GM18867 (cell line): ENCODE data around the gene NPAS3.

ENCODE experiments used
- ATAC-seq: cut with Tn5 transposase; IDR thresholded peaks from one replicate; pipeline ENCODE4 v1.9.1; 2021; ENCODE audit warnings: mild to moderate bottlenecking, moderate library complexity; ENCODE audit not compliant: unreplicated experiment

Gene NPAS3

DNA sequence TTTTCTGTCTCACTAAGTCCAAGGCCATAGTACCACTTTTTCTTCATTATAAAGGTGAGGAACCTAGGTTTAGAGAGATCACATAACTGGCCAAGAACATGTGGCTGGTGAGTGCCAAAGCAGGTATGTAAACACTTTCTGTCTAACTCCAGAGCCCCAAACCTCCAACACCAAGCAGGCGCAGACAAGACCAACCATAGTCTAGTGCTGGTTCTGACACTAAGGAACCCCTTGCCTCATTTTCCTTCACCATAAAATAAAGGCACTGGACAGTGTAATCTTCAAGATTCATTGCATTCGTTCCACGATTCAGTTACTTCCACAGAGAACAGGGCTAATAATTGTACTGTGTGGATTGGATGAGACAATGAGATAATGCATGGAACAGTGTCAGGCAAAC, 71.0 kb downstream of the NPAS3 start:
- ATAC-seq = no peak

GRCh38 chr14:33010495-33010894, 71.8 kb downstream of the NPAS3 start:
- ATAC-seq = no peak

- no peak for ATAC-seq
Measured at GRCh38 chr14:33014710-33015109, 76.0 kb downstream of the NPAS3 start.

GRCh38 chr14:33016613-33017012, 77.9 kb downstream of the NPAS3 start:
- no peak for ATAC-seq

- no peak for ATAC-seq
Measured at GRCh38 chr14:33017016-33017415, 78.3 kb downstream of the NPAS3 start.

DNA sequence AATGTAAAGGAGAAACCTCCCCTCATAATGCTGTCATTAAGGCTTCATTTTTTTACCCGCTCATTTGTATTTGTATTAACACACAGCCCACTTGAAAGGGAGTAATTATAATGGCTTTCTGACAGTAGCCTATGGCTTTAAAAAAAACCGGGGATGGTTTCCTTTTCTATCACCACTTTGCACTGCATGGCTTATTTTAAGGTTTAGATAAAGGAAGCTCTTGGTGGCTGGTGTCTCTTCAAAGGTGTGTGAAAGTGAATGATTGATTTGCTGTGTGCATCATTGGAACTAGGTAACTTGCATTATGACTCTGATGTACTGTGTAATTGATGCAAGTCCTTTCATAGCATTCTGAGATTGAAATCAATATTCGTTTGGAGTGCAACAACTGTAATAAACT, 80.7 kb downstream of the NPAS3 start:
- peak; percentile 48 for ATAC-seq

- no peak for ATAC-seq
Measured at GRCh38 chr14:33026850-33027430, 88.3 kb downstream of the NPAS3 start.

- no peak for ATAC-seq
Measured at GRCh38 chr14:33029511-33029910, 90.8 kb downstream of the NPAS3 start.

- no peak for ATAC-seq
Measured at GRCh38 chr14:33030386-33030785, 91.7 kb downstream of the NPAS3 start.

GRCh38 chr14:33035416-33036194, 96.9 kb downstream of the NPAS3 start:
- ATAC-seq = peak; percentile 34

DNA sequence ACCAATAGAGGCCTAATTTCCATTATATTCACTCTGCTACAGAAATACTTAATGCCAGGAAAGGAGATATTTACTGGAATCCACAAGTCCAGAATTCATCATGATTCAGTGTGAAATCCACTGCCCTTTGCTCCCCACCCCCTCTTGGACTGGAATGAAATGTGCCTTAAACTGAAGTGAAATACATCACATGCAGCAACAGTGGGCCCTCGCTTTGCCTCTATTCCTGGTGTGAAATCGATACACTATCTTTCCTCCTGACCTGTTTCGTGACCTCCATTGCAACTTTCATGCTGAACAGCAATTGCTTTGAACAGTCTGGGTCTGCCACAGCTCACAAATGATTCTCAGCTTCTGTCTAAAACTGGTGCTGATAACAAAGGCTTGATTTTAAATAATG, 100.6 kb downstream of the NPAS3 start:
- ATAC-seq = no peak

DNA sequence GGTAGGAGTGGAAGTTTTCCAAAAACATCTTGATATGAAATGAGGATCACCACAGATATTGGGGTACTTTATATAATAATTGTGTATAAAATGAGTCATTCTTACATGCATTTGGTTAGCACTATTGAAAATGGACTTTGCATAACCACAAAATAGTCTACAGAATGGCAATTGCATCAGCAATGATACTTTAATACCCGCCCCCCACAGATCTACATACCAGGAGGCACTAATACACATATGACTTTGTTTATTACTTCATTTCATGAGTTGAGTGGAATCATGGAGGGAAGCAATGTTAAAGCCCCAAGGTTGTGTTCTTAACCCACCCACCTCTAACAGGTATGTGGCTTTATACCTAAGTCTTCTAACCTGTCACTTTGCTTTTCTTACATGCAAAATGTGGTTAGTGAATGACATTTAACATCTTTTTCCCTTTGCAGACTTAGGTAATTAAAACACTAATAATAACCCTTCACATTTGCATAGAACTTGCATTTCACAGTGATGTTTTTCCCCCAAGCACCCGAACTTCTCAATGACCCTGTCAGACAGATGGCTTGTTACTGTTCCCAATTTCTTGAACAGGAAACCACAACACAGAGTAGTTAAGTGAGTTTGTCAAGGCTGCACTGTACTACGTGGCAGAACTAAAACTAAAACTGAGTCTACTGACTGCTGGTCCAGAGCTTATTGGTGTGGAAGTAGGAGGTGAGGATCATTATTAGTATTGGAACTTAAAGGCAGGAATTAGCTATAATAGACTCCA, 101.9 kb downstream of the NPAS3 start:
- ATAC-seq = peak; percentile 84

- ATAC-seq = no peak
Measured at GRCh38 chr14:33042591-33042990, 103.9 kb downstream of the NPAS3 start.

GRCh38 chr14:33045760-33046159, 107.1 kb downstream of the NPAS3 start:
- ATAC-seq = no peak

- no peak for ATAC-seq
Measured at GRCh38 chr14:33052943-33053342, 114.3 kb downstream of the NPAS3 start.

DNA sequence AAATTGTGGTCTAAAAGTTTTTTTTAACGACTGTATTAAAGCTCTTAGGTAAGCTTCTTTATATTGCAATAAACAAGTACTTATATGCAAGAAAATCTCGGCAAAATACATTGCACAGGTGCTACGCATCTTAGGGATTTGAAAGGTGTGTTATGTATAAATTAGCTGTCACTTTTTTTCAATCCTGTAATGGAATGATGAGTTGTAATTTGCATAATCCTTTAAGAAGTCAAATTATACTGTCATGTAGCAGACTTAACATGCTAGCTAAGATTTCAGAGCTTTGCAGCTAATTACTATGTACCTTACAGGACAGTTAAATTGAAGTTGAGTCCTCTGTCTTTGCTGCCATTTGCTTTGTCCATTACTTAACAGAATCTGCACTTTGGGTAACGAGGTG, 117.5 kb downstream of the NPAS3 start:
- ATAC-seq = no peak

GRCh38 chr14:33057585-33057984, 118.9 kb downstream of the NPAS3 start:
- ATAC-seq = no peak

GRCh38 chr14:33061667-33062325, 123.1 kb downstream of the NPAS3 start:
- ATAC-seq = no peak

DNA sequence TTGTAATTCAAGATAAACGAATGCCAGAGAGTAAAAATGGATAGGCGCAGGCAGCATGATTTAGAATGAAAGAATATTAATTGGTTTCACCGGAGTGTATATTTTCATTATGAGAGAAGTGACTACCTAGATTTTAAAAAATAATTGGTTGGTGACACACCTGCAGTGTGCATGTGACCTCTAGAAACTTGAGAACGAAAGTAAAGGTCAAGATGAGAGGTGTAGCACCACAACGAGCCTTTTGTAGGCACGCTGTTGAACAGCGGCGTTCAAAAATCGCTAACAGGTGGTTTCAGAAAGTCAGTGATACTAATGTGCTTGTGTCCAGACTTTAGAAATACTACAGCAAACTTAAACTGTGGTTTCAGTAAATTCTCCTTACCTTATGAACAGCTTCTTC, 123.8 kb downstream of the NPAS3 start:
- peak; percentile 81 for ATAC-seq

DNA sequence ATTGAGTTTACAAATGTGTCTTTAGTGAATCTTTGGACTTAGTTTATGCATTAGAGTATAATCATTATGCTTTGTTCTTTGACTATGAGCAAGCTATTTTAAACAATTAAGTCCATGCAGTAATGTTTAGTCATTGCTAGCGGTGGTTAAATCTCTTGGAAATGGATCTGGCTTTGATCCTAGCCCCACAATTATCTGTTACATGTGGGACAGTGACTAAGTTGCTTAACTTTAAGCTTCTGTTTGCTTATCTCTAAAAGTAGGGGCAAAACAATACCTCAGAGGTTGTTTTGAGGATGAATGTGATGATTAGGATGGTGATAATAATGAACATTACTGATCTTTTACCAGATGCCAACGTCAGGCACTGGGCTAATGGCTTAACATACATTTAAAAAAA, 124.2 kb downstream of the NPAS3 start:
- ATAC-seq = no peak

- no peak for ATAC-seq
Measured at GRCh38 chr14:33063521-33063920, 124.8 kb downstream of the NPAS3 start.
